ENCODE results near the gene SMG6.

DNA sequence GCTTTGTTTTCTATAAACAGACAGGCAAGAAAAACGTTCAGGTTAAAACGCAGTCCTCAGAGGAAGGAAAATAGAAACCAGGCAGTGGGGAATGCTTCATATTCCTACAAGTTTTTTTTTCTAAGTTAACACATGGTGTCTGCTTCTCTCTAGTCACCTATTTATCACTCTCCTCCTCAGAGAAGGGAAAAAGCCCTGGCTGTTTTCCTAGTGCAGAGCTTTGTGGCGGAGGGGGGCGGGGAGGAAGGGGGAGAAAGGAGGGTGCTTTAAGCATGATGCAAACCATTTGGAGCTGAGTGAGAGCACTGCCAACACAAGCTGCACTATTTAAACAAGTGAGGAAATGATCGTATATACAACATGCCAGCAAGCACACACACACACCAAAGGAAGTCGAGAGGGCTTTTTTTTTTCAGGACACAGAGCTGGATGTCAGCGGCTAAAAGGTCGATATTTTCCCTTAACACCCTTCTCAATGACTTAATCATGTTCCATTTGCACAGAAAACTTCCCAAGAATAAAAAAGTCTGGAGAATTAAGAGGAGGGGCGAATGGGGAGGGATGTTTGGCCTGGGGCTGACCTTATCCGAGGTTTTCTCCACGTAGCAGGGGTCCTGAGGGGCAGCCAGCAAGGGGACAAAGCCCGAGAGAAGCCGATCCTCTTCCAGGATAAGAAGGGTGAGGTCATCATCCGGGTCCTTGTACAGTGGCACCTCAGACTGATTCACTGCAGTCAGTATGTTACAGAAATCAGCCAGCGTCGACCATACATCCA is 131.3 kb downstream of the SMG6 start:
- TF ChIP-seq POLR2A (IDR thresholded peaks at IDR 0.05; ENCODE audit: low read length) (no peak), GATA1 (IDR thresholded peaks at IDR 0.05; ENCODE audit: low read depth, low read length) (no peak)

Measured in erythroblast (primary cell).